HG03378 (cell line): ENCODE measurements around the gene SNAPC4.

ENCODE experiments used
- ATAC-seq: cut with Tn5 transposase; IDR thresholded peaks from one replicate; pipeline ENCODE4 v1.9.1; 2021; ENCODE audit warnings: mild to moderate bottlenecking, moderate library complexity; ENCODE audit not compliant: unreplicated experiment

SNAPC4 gene

GRCh38 chr9:136393531-136393930 lies 6.4 kb downstream of the SNAPC4 start:
- ATAC-seq = no peak

GRCh38 chr9:136392538-136393449 lies 7.2 kb downstream of the SNAPC4 start:
- ATAC-seq = no peak

- no peak for ATAC-seq
These were observed 8.0 kb downstream of the SNAPC4 start for GRCh38 chr9:136391737-136392537.

GRCh38 chr9:136389396-136389795 lies 10.6 kb downstream of the SNAPC4 start:
- no peak for ATAC-seq

- ATAC-seq = no peak
These were observed 12.8 kb downstream of the SNAPC4 start for GRCh38 chr9:136387217-136387616.

- ATAC-seq = no peak
These were observed 14.0 kb downstream of the SNAPC4 start for GRCh38 chr9:136386018-136386417.

GRCh38 chr9:136385015-136385414 lies 15.0 kb downstream of the SNAPC4 start:
- no peak for ATAC-seq

GRCh38 chr9:136383436-136383835 lies 16.5 kb downstream of the SNAPC4 start:
- ATAC-seq = no peak

- no peak for ATAC-seq
These were observed 17.9 kb downstream of the SNAPC4 start for GRCh38 chr9:136381966-136382513.

- no peak for ATAC-seq
These were observed 18.7 kb downstream of the SNAPC4 start for GRCh38 chr9:136381311-136381710.

- ATAC-seq = no peak
These were observed 19.6 kb downstream of the SNAPC4 start for GRCh38 chr9:136380381-136380780.

GRCh38 chr9:136379891-136380290 lies 20.1 kb downstream of the SNAPC4 start:
- no peak for ATAC-seq

- no peak for ATAC-seq
These were observed 20.6 kb downstream of the SNAPC4 start for GRCh38 chr9:136379401-136379800.

GRCh38 chr9:136379003-136379287 lies 21.0 kb downstream of the SNAPC4 start:
- ATAC-seq = no peak

GRCh38 chr9:136378170-136379002 lies 21.6 kb downstream of the SNAPC4 start:
- ATAC-seq = no peak

GRCh38 chr9:136377341-136378169 lies 22.4 kb downstream of the SNAPC4 start:
- no peak for ATAC-seq

- no peak for ATAC-seq
These were observed 23.5 kb downstream of the SNAPC4 start for GRCh38 chr9:136376457-136376856.

GRCh38 chr9:136375096-136375495 lies 24.9 kb downstream of the SNAPC4 start:
- no peak for ATAC-seq

GRCh38 chr9:136374183-136374575 lies 25.8 kb downstream of the SNAPC4 start:
- ATAC-seq = no peak
